Liver (tissue), 9 donors: ENCODE measurements around the gene SPECC1L. TPM values are rescaled to one million over a fixed set of nuclear protein-coding genes. Genes with fewer than 3 reads are reported as not detected.
A peak's percentile ranks its signal among the peaks of the same experiment; 100 is the strongest.

Experiments used
- DNase-seq: peaks from one replicate; pipeline ENCODE4 v3.0.0-alpha.2; 2017; ENCODE audit warnings: low spot score
- H3K27ac ChIP-seq, 2 donors: one replicate each; pipeline ENCODE4 v1.7.0; 2013; ENCODE audit warnings: inconsistent platforms in 2 of 2, low read length in 2 of 2, control low read depth in 1 of 2, low read depth in 1 of 2, mild to moderate bottlenecking in 1 of 2
- H3K27me3 ChIP-seq, 4 donors: one replicate each; pipeline versions ENCODE4 v1.6.1 to v1.7.0; 2013; ENCODE audit warnings: low read length in 3 of 4, inconsistent platforms in 1 of 4, mild to moderate bottlenecking in 1 of 4, moderate library complexity in 1 of 4; ENCODE audit not compliant: control insufficient read depth in 4 of 4, insufficient read depth in 4 of 4
- H3K36me3 ChIP-seq, 4 donors: one replicate each; pipeline versions ENCODE4 v1.6.1 to v1.7.0; 2013; ENCODE audit warnings: low read length in 3 of 4, mild to moderate bottlenecking in 3 of 4, low read depth in 1 of 4, moderate library complexity in 1 of 4; ENCODE audit not compliant: control insufficient read depth in 4 of 4, insufficient read depth in 3 of 4
- H3K4me1 ChIP-seq, 4 donors: one replicate each; pipeline versions ENCODE4 v1.6.1 to v1.7.0; 2013; ENCODE audit warnings: low read length in 3 of 4, mild to moderate bottlenecking in 3 of 4, moderate library complexity in 1 of 4; ENCODE audit not compliant: control insufficient read depth in 4 of 4, insufficient read depth in 4 of 4
- H3K4me3 ChIP-seq, 3 donors: one replicate each; pipeline versions ENCODE4 v1.6.1 to v1.7.0; 2013; ENCODE audit warnings: low read length in 3 of 3, control low read depth in 1 of 3, low read depth in 1 of 3, mild to moderate bottlenecking in 1 of 3
- H3K9ac ChIP-seq, 2 donors: one replicate each; pipeline ENCODE4 v1.7.0; 2013; ENCODE audit warnings: low read length in 2 of 2, mild to moderate bottlenecking in 2 of 2, moderate library complexity in 2 of 2, control low read depth in 1 of 2, low read depth in 1 of 2
- H3K9me3 ChIP-seq, 4 donors: one replicate each; pipeline versions ENCODE4 v1.6.1 to v1.7.0; 2013; ENCODE audit warnings: low read length in 3 of 4; ENCODE audit not compliant: control insufficient read depth in 4 of 4
- ATF3 ChIP-seq: IDR thresholded peaks from 2 replicates; pipeline ENCODE4 v1.6.1; 2016; ENCODE audit warnings: antibody characterized with exemption
- CTCF ChIP-seq: fragments of 150-350 bp; IDR thresholded peaks from 2 replicates; pipeline ENCODE4 v1.5.1; 2017; ENCODE audit warnings: improper control_type of control experiment, low read depth, low read length; ENCODE audit not compliant: missing input control
- EGR1 ChIP-seq, 2 donors: IDR thresholded peaks; 2 replicates each; pipeline ENCODE4 v1.6.1; 2016 to 2018; ENCODE audit warnings: antibody characterized with exemption in 2 of 2, low read depth in 2 of 2
- FOXA1 ChIP-seq: IDR thresholded peaks from 2 replicates; pipeline ENCODE4 v1.6.1; 2016; ENCODE audit warnings: antibody characterized with exemption
- FOXA2 ChIP-seq: IDR thresholded peaks from 2 replicates; pipeline ENCODE4 v1.6.1; 2016; ENCODE audit warnings: antibody characterized with exemption
- GABPA ChIP-seq, 2 donors: IDR thresholded peaks in 1 of 2; conservative IDR thresholded peaks in 1 of 2; 2 replicates each; pipeline ENCODE4 v1.6.1; 2016; ENCODE audit warnings: antibody characterized with exemption in 2 of 2, mild to moderate bottlenecking in 1 of 2, moderate library complexity in 1 of 2
- HNF4A ChIP-seq, 2 donors: conservative IDR thresholded peaks; 2 replicates each; pipeline ENCODE4 v1.6.1; 2016; ENCODE audit warnings: antibody characterized with exemption in 2 of 2, mild to moderate bottlenecking in 2 of 2
- HNF4G ChIP-seq: IDR thresholded peaks from 2 replicates; pipeline ENCODE4 v1.6.1; 2016; ENCODE audit warnings: antibody characterized with exemption
- MAX ChIP-seq: IDR thresholded peaks from 2 replicates; pipeline ENCODE4 v1.6.1; 2016; ENCODE audit warnings: antibody characterized with exemption
- NR2F2 ChIP-seq: IDR thresholded peaks from 2 replicates; pipeline ENCODE4 v1.6.1; 2016; ENCODE audit warnings: antibody characterized with exemption
- RAD21 ChIP-seq, 2 donors: IDR thresholded peaks; 2 replicates each; pipeline ENCODE4 v1.6.1; 2016; ENCODE audit warnings: antibody characterized with exemption in 2 of 2, mild to moderate bottlenecking in 2 of 2
- REST ChIP-seq: IDR thresholded peaks from 2 replicates; pipeline ENCODE4 v1.6.1; 2016; ENCODE audit warnings: antibody characterized with exemption, mild to moderate bottlenecking
- RXRA ChIP-seq, 2 donors: IDR thresholded peaks; 2 replicates each; pipeline ENCODE4 v1.6.1; 2017 to 2018; ENCODE audit warnings: antibody characterized with exemption in 2 of 2, mild to moderate bottlenecking in 1 of 2
- TAF1 ChIP-seq: conservative IDR thresholded peaks from 2 replicates; pipeline ENCODE4 v1.6.1; 2016; ENCODE audit warnings: antibody characterized with exemption, mild to moderate bottlenecking
- YY1 ChIP-seq: IDR thresholded peaks from 2 replicates; pipeline ENCODE4 v1.6.1; 2016; ENCODE audit warnings: antibody characterized with exemption, mild to moderate bottlenecking
- ZBTB33 ChIP-seq: IDR thresholded peaks from 2 replicates; pipeline ENCODE4 v1.6.1; 2016; ENCODE audit warnings: antibody characterized with exemption
- WGBS: extraction: QIAGEN DNeasy Blood & Tissue Kit; methylation state at CpG from one replicate; pipeline ENCODE4 v1.1.7; 2013; 5-methylcytosine and 5-hydroxymethylcytosine counted together
- polyA plus RNA-seq, 2 donors: library from polyadenylated mRNA; stranded (reverse) in 1 of 2; unstranded in 1 of 2; fragments of 200-250 nt in 1 of 2; fragments of >200 nt in 1 of 2; fragmentation: Nextera tagmentation in 1 of 2; extraction: Ambion mirVana in 1 of 2; gene quantifications; one replicate each; pipeline versions ENCODE4 v1.2.1 to v1.2.3, GENCODE V29; 2013 to 2015
- total RNA-seq, 2 donors: library from RNA; depleted of rRNA; stranded (reverse); fragments of >200 nt; gene quantifications; one replicate each; pipeline ENCODE4 v1.2.3, GENCODE V29; 2014
- donor health status: healthy.
- donor health status: healthy.
- donor health status: healthy.
- donor health status: healthy.
- donor health status: healthy.

Gene SPECC1L
- total and polyA plus RNA-seq, 4 donors: 5.4 to 22.3 (median 12.3) TPM

GRCh38 chr22:24407884-24408283, 137.3 kb downstream of the SPECC1L start:
- Histone ChIP-seq H3K4me3 (no peak overlapping the region), H3K9me3 (no peaks in the 10 kb centered on the region), H3K9ac (no peak overlapping the region), H3K27me3 (no peaks in the 10 kb centered on the region), H3K27ac (peak overlapping the region; percentile 2 to 59), H3K4me1 (no peaks in the 10 kb centered on the region), H3K36me3 (peaks cover under 1 to 35% (median 4%) of the 10 kb centered on the region in 4 donors)
- no peak for DNase-seq
- WGBS: 86% methylated on average over 4 of the region's 4 CpGs
- no peak for TF ChIP-seq ATF3

GRCh38 chr22:24408630-24409029, 138.0 kb downstream of the SPECC1L start:
- H3K36me3 ChIP-seq: peaks cover 1 to 37% (median 4%) of the 10 kb centered on the region in 4 donors
- DNase-seq: no peak
- WGBS: 89% methylated on average over 7 of the region's 7 CpGs
- TF ChIP-seq HNF4G: no peak
- TF ChIP-seq GABPA (IDR thresholded peaks at IDR 0.05 in 1 of 2, conservative IDR thresholded peaks at IDR 0.05 in 1 of 2): no peak
- no peak for TF ChIP-seq RAD21 (IDR thresholded peaks at IDR 0.05)
- no peak for TF ChIP-seq REST
- TF ChIP-seq FOXA1: no peak
- no peak for TF ChIP-seq RXRA (IDR thresholded peaks at IDR 0.05)
- no peak for TF ChIP-seq CTCF
- TF ChIP-seq YY1: no peak
- TF ChIP-seq ZBTB33: no peak
- no peak for TF ChIP-seq HNF4A (conservative IDR thresholded peaks at IDR 0.05)
- TF ChIP-seq NR2F2: no peak
- no peak for TF ChIP-seq EGR1 (IDR thresholded peaks at IDR 0.05; ENCODE audit: low read depth in 2 of 2)
- no peak for TF ChIP-seq MAX
- TF ChIP-seq TAF1: no peak
- no peak for TF ChIP-seq FOXA2
- TF ChIP-seq ATF3: no peak
- H3K9me3 ChIP-seq: no peaks in the 10 kb centered on the region
- peak overlapping the region; percentile 7 to 59 for H3K27ac ChIP-seq
- no peaks in the 10 kb centered on the region for H3K27me3 ChIP-seq
- H3K4me1 ChIP-seq: no peaks in the 10 kb centered on the region
- no peak overlapping the region for H3K4me3 ChIP-seq
- no peak overlapping the region for H3K9ac ChIP-seq
